Measurements from ENCODE around the gene MPEG1.

The MPEG1 gene

DNA sequence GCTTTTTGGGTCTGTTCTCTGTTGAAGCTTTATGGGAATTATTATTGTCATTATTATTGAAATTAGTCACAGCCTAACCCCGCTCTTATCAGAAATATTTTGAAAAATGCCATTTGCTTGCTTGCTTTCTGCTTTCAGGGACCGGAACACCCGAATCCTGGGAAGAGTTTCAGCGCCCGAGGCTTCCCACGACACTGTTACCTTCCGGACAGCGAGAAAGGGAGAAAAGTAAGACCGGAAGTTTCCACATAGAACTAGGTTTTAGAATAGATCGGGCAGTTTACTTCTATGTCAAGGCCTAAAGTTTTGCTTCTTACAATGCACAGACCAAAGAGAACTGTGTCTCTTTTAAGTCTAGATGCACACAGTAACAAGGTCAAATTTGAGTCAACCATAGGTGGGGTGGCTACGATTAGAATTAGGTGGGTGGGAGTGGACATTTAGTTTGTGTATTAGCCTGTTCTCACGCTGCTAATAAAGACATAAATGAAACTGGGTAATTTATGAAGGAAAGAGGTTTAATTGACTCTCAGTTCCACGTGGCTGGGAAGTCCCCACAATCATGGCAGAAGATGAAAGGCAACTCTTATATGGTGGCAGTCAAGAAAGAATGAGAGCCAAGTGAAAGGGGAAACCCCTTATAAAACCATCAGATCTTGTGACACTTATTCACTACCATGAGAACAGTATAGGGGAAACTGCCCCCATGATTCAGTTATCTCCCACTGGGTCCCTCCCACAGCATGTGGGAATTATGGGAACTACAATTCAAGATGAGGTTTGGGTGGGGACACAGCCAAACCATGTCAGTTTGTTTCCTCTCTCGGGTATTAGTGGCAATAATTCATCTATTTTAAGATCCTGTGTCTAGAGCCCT lies 12.9 kb downstream of the MPEG1 start:
- H3K36me3 ChIP-seq (ENCODE audit: control insufficient read depth, insufficient read depth, low read length) = peaks cover 57% of the 10 kb centered on the region
- H3K27me3 ChIP-seq (ENCODE audit: control insufficient read depth, insufficient read depth, low read length) = no peaks in the 10 kb centered on the region
- no peak overlapping the region for H3K9ac ChIP-seq (ENCODE audit: low read length)
- peaks cover 4% of the 10 kb centered on the region; the same call in 1 of the 2 replicates for H3K9me3 ChIP-seq (ENCODE audit: control insufficient read depth, insufficient read depth, low read depth, low read length)
- no peak overlapping the region for H3K27ac ChIP-seq (ENCODE audit: low read depth, low read length)
- H3K4me1 ChIP-seq (ENCODE audit: control insufficient read depth, insufficient read depth, low read length) = no peaks in the 10 kb centered on the region
- no peak overlapping the region for H3K4me3 ChIP-seq (ENCODE audit: low read depth, low read length)

DNA sequence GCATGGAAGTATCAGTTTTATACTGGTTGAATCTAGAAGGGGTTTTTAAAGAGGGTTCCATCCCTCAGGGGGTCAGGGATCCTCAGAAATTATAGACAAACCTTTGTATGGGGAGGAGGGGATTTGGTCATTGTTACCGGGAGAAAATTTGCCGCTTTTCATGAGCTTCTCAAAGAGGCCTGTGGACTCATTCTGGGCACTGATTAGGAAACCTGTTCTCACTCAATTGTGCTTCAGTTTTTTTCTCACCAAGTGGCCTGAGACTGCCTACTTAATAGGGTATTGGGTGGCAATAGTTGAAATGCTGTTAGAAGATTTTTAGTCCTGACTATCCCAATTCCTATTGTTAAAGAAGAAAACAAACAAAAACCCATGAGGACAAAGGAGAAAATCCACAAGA lies 14.0 kb downstream of the MPEG1 start:
- Histone ChIP-seq H3K27me3 (ENCODE audit: control insufficient read depth, insufficient read depth, low read length) (no peaks in the 10 kb centered on the region), H3K27ac (ENCODE audit: low read depth, low read length) (no peak overlapping the region), H3K4me3 (ENCODE audit: low read depth, low read length) (no peak overlapping the region), H3K9me3 (ENCODE audit: control insufficient read depth, insufficient read depth, low read depth, low read length) (peaks cover 4% of the 10 kb centered on the region; the same call in 1 of the 2 replicates), H3K4me1 (ENCODE audit: control insufficient read depth, insufficient read depth, low read length) (no peaks in the 10 kb centered on the region), H3K36me3 (ENCODE audit: control insufficient read depth, insufficient read depth, low read length) (peaks cover 56% of the 10 kb centered on the region), H3K9ac (ENCODE audit: low read length) (no peak overlapping the region)

DNA sequence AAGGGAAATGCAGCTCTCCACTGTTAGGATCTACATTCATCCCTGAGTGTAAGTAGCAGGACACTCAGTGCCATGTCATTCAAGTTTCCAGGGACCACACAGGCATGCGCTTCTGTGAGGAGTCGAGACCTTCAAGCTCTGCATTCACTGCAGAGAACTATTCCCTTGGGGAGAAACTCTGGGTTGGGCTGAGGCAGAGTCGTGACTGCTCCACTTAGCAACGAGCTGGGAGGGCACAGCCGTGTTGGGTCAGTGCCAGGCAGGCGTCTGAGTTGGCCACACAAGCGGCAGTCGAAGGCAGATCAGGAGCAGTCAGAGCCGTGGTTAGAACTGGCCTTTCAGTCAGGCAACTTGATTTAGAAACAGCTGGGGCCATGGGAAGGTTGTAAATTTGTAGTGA lies 14.7 kb downstream of the MPEG1 start:
- H3K27ac ChIP-seq (ENCODE audit: low read depth, low read length) = no peak overlapping the region
- peaks cover 4% of the 10 kb centered on the region; the same call in 1 of the 2 replicates for H3K9me3 ChIP-seq (ENCODE audit: control insufficient read depth, insufficient read depth, low read depth, low read length)
- no peak overlapping the region for H3K9ac ChIP-seq (ENCODE audit: low read length)
- H3K27me3 ChIP-seq (ENCODE audit: control insufficient read depth, insufficient read depth, low read length) = no peaks in the 10 kb centered on the region
- H3K4me1 ChIP-seq (ENCODE audit: control insufficient read depth, insufficient read depth, low read length) = no peaks in the 10 kb centered on the region
- no peak overlapping the region for H3K4me3 ChIP-seq (ENCODE audit: low read depth, low read length)
- H3K36me3 ChIP-seq (ENCODE audit: control insufficient read depth, insufficient read depth, low read length) = peaks cover 62% of the 10 kb centered on the region

DNA sequence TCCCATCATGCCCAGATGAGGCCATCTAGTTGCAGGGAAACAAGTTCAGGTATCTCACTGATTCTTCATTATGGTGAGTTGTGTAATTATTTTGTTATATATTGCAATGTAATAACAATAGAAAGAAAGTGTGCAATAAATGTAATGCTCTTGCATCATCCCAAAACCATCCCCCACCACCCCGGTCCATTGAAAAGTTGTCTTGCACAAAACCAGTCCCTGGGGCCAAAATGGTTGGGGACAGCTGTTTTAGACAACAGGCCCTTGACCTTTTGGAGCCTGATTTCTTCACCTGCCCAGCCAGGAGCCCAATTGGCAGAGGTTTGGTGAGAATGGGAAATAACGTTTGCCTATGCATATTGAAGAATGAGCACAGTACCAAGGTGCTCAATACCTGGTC lies 15.9 kb downstream of the MPEG1 start:
- H3K9me3 ChIP-seq (ENCODE audit: control insufficient read depth, insufficient read depth, low read depth, low read length) = peaks cover 4% of the 10 kb centered on the region; the same call in 1 of the 2 replicates
- H3K27me3 ChIP-seq (ENCODE audit: control insufficient read depth, insufficient read depth, low read length) = no peaks in the 10 kb centered on the region
- H3K27ac ChIP-seq (ENCODE audit: low read depth, low read length) = no peak overlapping the region
- no peak overlapping the region for H3K9ac ChIP-seq (ENCODE audit: low read length)
- no peaks in the 10 kb centered on the region for H3K4me1 ChIP-seq (ENCODE audit: control insufficient read depth, insufficient read depth, low read length)
- no peak overlapping the region for H3K4me3 ChIP-seq (ENCODE audit: low read depth, low read length)
- H3K36me3 ChIP-seq (ENCODE audit: control insufficient read depth, insufficient read depth, low read length) = peaks cover 70% of the 10 kb centered on the region

DNA sequence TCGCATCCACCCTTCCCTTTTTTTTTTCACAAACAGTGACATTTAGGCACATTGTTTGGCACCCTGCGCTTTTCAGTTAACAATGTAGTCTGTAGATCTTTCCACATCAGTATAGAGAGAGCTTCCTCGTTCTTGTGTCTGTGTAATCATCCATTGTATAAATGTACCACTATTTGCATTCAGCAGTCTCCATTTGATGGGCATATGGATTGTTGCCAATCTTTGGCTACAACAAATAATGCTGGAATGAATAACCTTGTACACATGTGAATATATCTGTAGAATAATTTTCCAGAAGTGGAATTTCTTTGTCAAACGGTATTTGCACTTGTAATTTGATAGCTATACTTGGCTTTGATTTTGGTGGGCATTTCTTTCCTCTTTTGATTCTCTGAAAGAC lies 17.1 kb downstream of the MPEG1 start:
- no peak overlapping the region for H3K27ac ChIP-seq (ENCODE audit: low read depth, low read length)
- no peaks in the 10 kb centered on the region for H3K4me1 ChIP-seq (ENCODE audit: control insufficient read depth, insufficient read depth, low read length)
- H3K36me3 ChIP-seq (ENCODE audit: control insufficient read depth, insufficient read depth, low read length) = peaks cover 79% of the 10 kb centered on the region
- no peak overlapping the region for H3K9ac ChIP-seq (ENCODE audit: low read length)
- H3K27me3 ChIP-seq (ENCODE audit: control insufficient read depth, insufficient read depth, low read length) = no peaks in the 10 kb centered on the region
- peaks cover 4% of the 10 kb centered on the region; the same call in 1 of the 2 replicates for H3K9me3 ChIP-seq (ENCODE audit: control insufficient read depth, insufficient read depth, low read depth, low read length)
- H3K4me3 ChIP-seq (ENCODE audit: low read depth, low read length) = no peak overlapping the region

DNA sequence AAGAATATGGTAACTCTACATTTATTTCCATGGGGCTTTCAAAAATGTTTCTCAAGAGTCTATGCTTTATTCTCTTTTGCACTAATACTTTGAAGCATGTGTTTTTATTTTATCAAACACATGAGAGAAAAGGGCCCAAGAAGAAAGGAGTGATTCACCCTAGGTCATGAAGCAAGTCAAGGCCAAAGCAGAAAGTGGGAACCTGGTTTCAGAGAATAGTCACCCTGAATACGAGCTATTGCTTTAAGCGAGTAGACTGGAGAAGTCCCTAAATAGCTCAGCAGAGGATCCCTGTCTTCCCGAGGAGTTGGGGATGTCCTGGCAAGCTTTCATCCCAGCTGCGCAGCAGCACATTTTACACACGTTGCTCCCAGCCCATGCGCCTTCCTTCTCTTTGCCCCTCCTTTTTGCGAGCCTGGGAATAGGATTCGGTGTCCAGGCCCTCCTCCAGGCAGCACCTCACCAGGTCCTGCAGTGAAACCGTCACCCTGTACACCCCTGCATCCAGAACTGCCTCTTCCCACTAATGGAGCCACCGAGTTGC lies 19.1 kb downstream of the MPEG1 start:
- no peaks in the 10 kb centered on the region; the same call in 1 of the 2 replicates for H3K4me1 ChIP-seq (ENCODE audit: control insufficient read depth, insufficient read depth, low read length)
- no peaks in the 10 kb centered on the region for H3K27me3 ChIP-seq (ENCODE audit: control insufficient read depth, insufficient read depth, low read length)
- H3K9ac ChIP-seq (ENCODE audit: low read length) = no peak overlapping the region
- H3K27ac ChIP-seq (ENCODE audit: low read depth, low read length) = no peak overlapping the region
- no peak overlapping the region for H3K4me3 ChIP-seq (ENCODE audit: low read depth, low read length)
- H3K9me3 ChIP-seq (ENCODE audit: control insufficient read depth, insufficient read depth, low read depth, low read length) = peaks cover 4% of the 10 kb centered on the region; the same call in 1 of the 2 replicates
- peaks cover 84% of the 10 kb centered on the region for H3K36me3 ChIP-seq (ENCODE audit: control insufficient read depth, insufficient read depth, low read length)

DNA sequence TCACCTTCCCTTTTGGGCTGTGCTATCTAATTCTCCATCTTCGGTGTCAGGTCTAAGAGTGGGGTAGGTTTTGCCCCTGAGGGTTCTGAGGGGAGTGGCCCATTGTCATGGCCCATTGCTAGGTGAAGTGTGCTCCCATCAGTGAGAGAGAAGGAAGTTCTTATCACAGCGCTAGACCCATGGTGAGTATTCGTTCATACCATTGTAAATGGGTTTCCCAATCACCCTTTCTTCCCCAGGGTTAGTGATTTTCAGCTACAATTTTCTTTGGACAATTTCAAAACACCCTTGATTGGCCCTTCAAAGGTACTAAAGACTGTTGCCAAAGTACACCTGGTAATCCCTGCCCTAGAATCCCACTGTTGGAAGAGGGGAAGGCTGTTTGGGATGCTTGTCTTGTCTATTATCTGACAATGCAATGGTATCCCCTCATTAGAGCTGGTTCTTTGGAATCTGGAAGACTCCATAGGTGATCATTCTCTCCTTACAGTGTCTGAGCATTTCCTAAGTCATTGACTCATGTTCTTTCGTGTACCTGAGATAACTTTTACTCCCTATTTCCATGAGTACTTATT lies 20.2 kb downstream of the MPEG1 start:
- Histone ChIP-seq H3K9me3 (ENCODE audit: control insufficient read depth, insufficient read depth, low read depth, low read length) (peaks cover 4% of the 10 kb centered on the region; the same call in 1 of the 2 replicates), H3K4me1 (ENCODE audit: control insufficient read depth, insufficient read depth, low read length) (no peaks in the 10 kb centered on the region; the same call in 1 of the 2 replicates), H3K36me3 (ENCODE audit: control insufficient read depth, insufficient read depth, low read length) (peaks cover 89% of the 10 kb centered on the region), H3K27me3 (ENCODE audit: control insufficient read depth, insufficient read depth, low read length) (no peaks in the 10 kb centered on the region), H3K4me3 (ENCODE audit: low read depth, low read length) (no peak overlapping the region), H3K27ac (ENCODE audit: low read depth, low read length) (no peak overlapping the region), H3K9ac (ENCODE audit: low read length) (no peak overlapping the region)

DNA sequence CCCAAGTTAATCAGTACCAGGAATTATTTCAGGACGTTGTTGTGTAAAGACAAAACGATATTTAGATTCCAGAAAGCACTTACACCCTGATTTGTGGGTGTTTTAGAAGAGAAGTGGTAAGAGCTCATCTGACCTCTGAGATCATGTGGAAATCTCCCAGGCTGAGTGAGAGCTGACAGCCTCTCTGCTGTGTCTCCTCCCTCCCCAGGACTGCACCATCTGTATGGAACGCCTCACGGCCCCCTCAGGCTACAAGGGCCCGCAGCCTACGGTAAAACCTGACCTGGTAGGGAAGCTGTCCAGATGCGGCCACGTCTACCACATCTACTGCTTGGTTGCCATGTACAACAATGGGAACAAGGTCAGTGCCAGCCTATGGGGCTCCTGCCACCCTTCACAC lies 20.8 kb downstream of the MPEG1 start:
- Histone ChIP-seq H3K27ac (ENCODE audit: low read depth, low read length) (no peak overlapping the region), H3K27me3 (ENCODE audit: control insufficient read depth, insufficient read depth, low read length) (no peaks in the 10 kb centered on the region), H3K9me3 (ENCODE audit: control insufficient read depth, insufficient read depth, low read depth, low read length) (peaks cover 4% of the 10 kb centered on the region; the same call in 1 of the 2 replicates), H3K36me3 (ENCODE audit: control insufficient read depth, insufficient read depth, low read length) (peaks cover 84% of the 10 kb centered on the region), H3K9ac (ENCODE audit: low read length) (no peak overlapping the region), H3K4me3 (ENCODE audit: low read depth, low read length) (no peak overlapping the region), H3K4me1 (ENCODE audit: control insufficient read depth, insufficient read depth, low read length) (no peaks in the 10 kb centered on the region; the same call in 1 of the 2 replicates)

DNA sequence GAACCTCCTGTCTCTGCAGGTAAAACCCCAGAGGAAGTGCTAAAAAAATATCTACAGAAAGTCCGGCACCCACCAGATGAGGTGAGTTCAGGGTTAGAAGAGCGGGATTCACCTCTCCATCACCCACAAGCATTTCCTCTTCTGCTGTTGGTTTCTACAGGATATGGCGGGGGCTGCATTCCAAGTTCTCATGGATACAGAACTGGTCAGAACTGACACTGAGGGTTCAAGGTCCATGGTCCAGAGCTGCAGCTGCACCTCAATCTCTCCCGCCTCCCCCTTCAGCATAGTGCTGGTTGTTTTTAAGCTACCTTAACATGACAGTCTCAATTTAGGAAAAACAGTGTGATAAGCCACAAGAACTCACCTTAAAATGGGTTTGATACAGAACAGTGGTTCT lies 21.6 kb downstream of the MPEG1 start:
- Histone ChIP-seq H3K27ac (ENCODE audit: low read depth, low read length) (no peak overlapping the region), H3K9me3 (ENCODE audit: control insufficient read depth, insufficient read depth, low read depth, low read length) (no peaks in the 10 kb centered on the region), H3K27me3 (ENCODE audit: control insufficient read depth, insufficient read depth, low read length) (no peaks in the 10 kb centered on the region), H3K4me1 (ENCODE audit: control insufficient read depth, insufficient read depth, low read length) (no peaks in the 10 kb centered on the region; the same call in 1 of the 2 replicates), H3K9ac (ENCODE audit: low read length) (no peak overlapping the region), H3K36me3 (ENCODE audit: control insufficient read depth, insufficient read depth, low read length) (peaks cover 80% of the 10 kb centered on the region), H3K4me3 (ENCODE audit: low read depth, low read length) (no peak overlapping the region)

DNA sequence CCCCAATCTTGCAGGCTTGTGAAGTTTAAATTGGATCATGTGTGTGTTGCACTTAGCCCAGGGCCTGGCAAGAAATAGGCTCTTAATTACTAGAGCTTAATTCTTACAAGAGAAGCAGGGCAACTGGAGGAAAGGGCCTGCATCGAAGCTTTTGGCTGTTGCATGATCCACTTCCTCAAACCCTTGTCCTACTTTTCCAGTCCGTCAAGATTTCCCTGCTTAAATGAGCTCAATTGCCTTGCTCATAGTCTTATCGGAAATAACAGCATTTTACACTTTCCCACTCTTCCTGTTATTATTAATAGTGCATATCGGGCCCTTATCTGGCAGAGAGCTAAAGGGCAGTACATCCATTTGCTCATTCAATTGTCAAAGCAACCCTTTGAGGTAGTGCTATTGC lies 22.7 kb downstream of the MPEG1 start:
- Histone ChIP-seq H3K9me3 (ENCODE audit: control insufficient read depth, insufficient read depth, low read depth, low read length) (no peaks in the 10 kb centered on the region), H3K36me3 (ENCODE audit: control insufficient read depth, insufficient read depth, low read length) (peaks cover 68% of the 10 kb centered on the region), H3K4me3 (ENCODE audit: low read depth, low read length) (no peak overlapping the region), H3K4me1 (ENCODE audit: control insufficient read depth, insufficient read depth, low read length) (no peaks in the 10 kb centered on the region; the same call in 1 of the 2 replicates), H3K9ac (ENCODE audit: low read length) (no peak overlapping the region), H3K27me3 (ENCODE audit: control insufficient read depth, insufficient read depth, low read length) (no peaks in the 10 kb centered on the region), H3K27ac (ENCODE audit: low read depth, low read length) (no peak overlapping the region)

DNA sequence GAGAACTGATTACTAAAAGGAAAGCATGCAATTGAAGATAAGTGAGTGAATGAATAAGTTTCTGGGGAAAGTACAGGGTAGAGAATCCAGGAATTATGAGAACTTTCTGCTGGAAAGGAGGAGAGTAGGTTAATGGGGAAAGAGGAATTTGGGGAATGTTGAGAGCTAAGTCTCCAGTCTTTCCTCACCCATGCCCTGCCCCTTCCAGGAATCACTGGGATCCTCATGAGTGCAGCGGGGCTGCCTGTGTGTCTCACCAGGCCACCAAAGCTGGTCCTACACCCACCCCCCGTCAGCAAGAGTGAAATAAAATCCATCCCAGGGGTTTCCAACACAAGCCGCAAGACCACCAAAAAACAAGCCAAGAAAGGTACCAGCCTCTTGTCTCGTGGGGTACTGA lies 23.8 kb downstream of the MPEG1 start:
- no peak overlapping the region for H3K4me3 ChIP-seq (ENCODE audit: low read depth, low read length)
- no peaks in the 10 kb centered on the region for H3K9me3 ChIP-seq (ENCODE audit: control insufficient read depth, insufficient read depth, low read depth, low read length)
- no peak overlapping the region for H3K27ac ChIP-seq (ENCODE audit: low read depth, low read length)
- peaks cover 62% of the 10 kb centered on the region for H3K36me3 ChIP-seq (ENCODE audit: control insufficient read depth, insufficient read depth, low read length)
- H3K9ac ChIP-seq (ENCODE audit: low read length) = no peak overlapping the region
- no peaks in the 10 kb centered on the region; the same call in 1 of the 2 replicates for H3K4me1 ChIP-seq (ENCODE audit: control insufficient read depth, insufficient read depth, low read length)
- H3K27me3 ChIP-seq (ENCODE audit: control insufficient read depth, insufficient read depth, low read length) = no peaks in the 10 kb centered on the region

All from HUES6 (cell line).